ENCODE results near the gene RAI14. TPM values are rescaled to one million over a fixed set of nuclear protein-coding genes. Genes with fewer than 3 reads are reported as not detected.

Gene RAI14
- total and polyA plus RNA-seq, 2 donors (not counting 3 experiments of a cell fraction or from before 2014, with no cell fraction given): 114 to 369 TPM

GRCh38 chr5:34622098-34622400, 34.1 kb upstream of the RAI14 start:
- BruUV-seq (replicated peaks): no TSS peak
- Histone ChIP-seq H3K27ac (ENCODE audit: insufficient read depth, low read depth, low read length) (peak overlapping the region; percentile 1), H3K36me3 (ENCODE audit: control insufficient read depth in 2 of 2, extremely low read depth in 1 of 2, insufficient read depth in 2 of 2, low read length in 2 of 2) (no peaks in the 10 kb centered on the region), H3K9ac (replicated peaks; ENCODE audit: extremely low read depth, insufficient read depth, low read length) (no peak overlapping the region), H2AFZ (ENCODE audit: low read depth, low read length) (peak overlapping the region; percentile 41), H3K9me3 (replicated peaks; ENCODE audit: control insufficient read depth, insufficient read depth, low read length) (no peaks in the 10 kb centered on the region), H3K27me3 (ENCODE audit: control insufficient read depth in 2 of 2, insufficient read depth in 2 of 2, low read length in 2 of 2) (no peaks in the 10 kb centered on the region), H3K4me1 (ENCODE audit: control insufficient read depth, extremely low read depth, insufficient read depth, low read length) (peaks cover 34% of the 10 kb centered on the region), H3K9me1 (replicated peaks; ENCODE audit: control insufficient read depth, extremely low read depth, insufficient read depth, low read length) (no peaks in the 10 kb centered on the region), H3K79me2 (ENCODE audit: control insufficient read depth, insufficient read depth, low read length) (no peaks in the 10 kb centered on the region), H3K4me2 (ENCODE audit: insufficient read depth, low read length) (no peak overlapping the region), H3K4me3 (replicated peaks in 1 of 3; ENCODE audit: insufficient read depth in 1 of 3, low read depth in 1 of 3, low read length in 3 of 3) (no peak overlapping the region), H4K20me1 (replicated peaks; ENCODE audit: control insufficient read depth, extremely low read depth, insufficient read depth, low read length) (no peaks in the 10 kb centered on the region)
- dilution Hi-C loops (cut with MboI; ENCODE audit: extremely low pct_ligation_motif_present, low sequenced_read_pairs) (no loop called here), intact Hi-C loops (cut with micrococcal nuclease) (no loop called here)
- FAIRE-seq: no peak
- no peak for DNase-seq (ENCODE audit: low read depth, low spot score)
- POLR2A ChIA-PET: interaction anchor here (1.4 kb wide), 1 partner anchor 34 kb away, joined by 3 read pairs; the partner anchor contains the start of gene RAI14
- TF ChIP-seq EZH2 (IDR thresholded peaks at IDR 0.05; ENCODE audit: borderline replicate concordance, low read depth, low read length, severe bottlenecking) (no peak), FOS (IDR thresholded peaks at IDR 0.05; ENCODE audit: borderline replicate concordance, insufficient read depth, low read length) (no peak), POLR2AphosphoS5 (IDR thresholded peaks at IDR 0.05; ENCODE audit: insufficient read depth, low read depth, low read length) (no peak), GATA2 (IDR thresholded peaks at IDR 0.05; ENCODE audit: insufficient read depth, insufficient read length, low read depth, low read length) (no peak), CTCF (IDR thresholded peaks at IDR 0.05; ENCODE audit: extremely low read depth in 1 of 2, insufficient read depth in 1 of 2, low read depth in 1 of 2, low read length in 2 of 2) (no peak), POLR2A (IDR thresholded peaks at IDR 0.05; ENCODE audit: low read depth, low read length) (no peak), JUN (IDR thresholded peaks at IDR 0.05; ENCODE audit: borderline replicate concordance, insufficient read depth, insufficient read length, low read depth) (no peak), MYC (IDR thresholded peaks at IDR 0.05; ENCODE audit: low read depth, low read length) (no peak), MAX (IDR thresholded peaks at IDR 0.05; ENCODE audit: insufficient read depth, insufficient read length) (no peak)
- CTCF ChIA-PET: interaction anchor here (0.7 to 1.6 kb wide), 2 partner anchors 30 to 99 kb away, joined by 3 read pairs; no protein-coding TSS in a partner anchor

Measured in endothelial cell of umbilical vein (primary cell).